ENCODE measurements around the gene RTL5. TPM values are rescaled to one million over a fixed set of nuclear protein-coding genes. Genes with fewer than 3 reads are reported as not detected.

Gene RTL5
- total and polyA plus RNA-seq, 10 of the 15 experiments (the other 5 are each of a cell fraction or from before 2014, with no cell fraction given): under 0.01 to 0.10 (median 0.03) TPM; not detected in 5

DNA sequence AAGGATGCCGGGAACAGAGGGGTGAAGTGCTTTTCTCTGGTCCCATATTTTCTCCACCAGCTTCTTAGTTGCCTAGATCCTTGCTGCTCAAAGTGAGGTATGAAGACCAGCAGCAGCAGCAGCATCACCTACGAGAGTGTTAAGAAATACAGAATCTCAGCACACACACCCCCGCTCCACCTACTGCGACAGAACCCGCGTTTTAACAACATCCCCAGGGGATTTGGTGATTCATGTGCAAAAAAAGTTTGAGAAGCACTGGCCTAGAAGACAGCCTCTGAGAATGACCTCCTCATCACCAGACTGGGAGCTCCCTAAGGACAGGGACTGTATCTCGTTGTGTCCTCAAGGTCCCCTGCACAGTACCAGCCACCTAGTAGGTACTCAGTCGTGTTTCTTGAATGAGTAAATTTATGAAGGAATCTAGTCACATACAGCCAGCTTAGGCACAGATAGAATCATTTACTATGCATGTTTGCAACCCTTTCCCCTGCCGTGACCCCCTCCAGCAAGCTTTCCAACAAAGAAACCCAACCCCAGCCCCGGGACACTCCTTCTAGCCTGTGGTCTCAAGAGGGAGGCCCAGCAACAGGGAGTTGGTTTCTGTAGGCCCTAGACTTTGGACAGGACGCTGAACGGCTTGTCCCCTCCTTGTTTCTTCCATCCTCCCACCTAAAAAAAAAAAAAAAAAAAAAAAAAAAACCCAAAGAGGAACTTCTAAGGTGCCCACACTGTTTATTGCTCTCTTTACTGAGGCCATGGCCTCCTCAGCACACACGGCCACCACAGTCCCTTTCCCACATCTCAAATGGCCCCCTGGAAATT is 21.5 kb downstream of the RTL5 start (continued):
- TF ChIP-seq, protein P1, sequence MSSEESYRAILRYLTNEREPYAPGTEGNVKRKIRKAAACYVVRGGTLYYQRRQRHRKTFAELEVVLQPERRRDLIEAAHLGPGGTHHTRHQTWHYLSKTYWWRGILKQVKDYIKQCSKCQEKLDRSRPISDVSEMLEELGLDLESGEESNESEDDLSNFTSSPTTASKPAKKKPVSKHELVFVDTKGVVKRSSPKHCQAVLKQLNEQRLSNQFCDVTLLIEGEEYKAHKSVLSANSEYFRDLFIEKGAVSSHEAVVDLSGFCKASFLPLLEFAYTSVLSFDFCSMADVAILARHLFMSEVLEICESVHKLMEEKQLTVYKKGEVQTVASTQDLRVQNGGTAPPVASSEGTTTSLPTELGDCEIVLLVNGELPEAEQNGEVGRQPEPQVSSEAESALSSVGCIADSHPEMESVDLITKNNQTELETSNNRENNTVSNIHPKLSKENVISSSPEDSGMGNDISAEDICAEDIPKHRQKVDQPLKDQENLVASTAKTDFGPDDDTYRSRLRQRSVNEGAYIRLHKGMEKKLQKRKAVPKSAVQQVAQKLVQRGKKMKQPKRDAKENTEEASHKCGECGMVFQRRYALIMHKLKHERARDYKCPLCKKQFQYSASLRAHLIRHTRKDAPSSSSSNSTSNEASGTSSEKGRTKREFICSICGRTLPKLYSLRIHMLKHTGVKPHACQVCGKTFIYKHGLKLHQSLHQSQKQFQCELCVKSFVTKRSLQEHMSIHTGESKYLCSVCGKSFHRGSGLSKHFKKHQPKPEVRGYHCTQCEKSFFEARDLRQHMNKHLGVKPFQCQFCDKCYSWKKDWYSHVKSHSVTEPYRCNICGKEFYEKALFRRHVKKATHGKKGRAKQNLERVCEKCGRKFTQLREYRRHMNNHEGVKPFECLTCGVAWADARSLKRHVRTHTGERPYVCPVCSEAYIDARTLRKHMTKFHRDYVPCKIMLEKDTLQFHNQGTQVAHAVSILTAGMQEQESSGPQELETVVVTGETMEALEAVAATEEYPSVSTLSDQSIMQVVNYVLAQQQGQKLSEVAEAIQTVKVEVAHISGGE (CRISPR knock-in tag; IDR thresholded peaks at IDR 0.05): no peak
- TF ChIP-seq TBL1XR1 (IDR thresholded peaks at IDR 0.05; ENCODE audit: low read depth, low read length): no peak

DNA sequence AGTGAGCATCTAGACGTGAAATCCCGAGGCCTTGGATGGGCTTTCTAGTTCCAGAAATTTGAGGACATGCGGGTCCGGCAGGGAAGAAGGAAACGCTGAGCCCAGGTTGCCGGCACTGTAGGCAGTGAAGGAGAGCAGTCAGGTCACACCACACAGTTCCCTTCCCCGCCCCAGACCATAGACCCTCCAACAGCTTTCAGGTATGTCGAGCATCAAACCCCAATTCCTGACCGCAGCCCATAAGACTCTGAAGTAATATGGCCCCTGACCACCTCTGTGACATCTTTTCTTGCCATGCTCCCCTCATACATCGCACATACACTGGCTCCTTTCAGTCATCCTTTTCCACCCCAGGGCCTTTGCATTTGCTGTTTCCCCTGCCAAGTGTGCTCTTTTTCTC is 23.0 kb downstream of the RTL5 start:
- no peaks in the 10 kb centered on the region for H3K9me3 ChIP-seq (replicated peaks; ENCODE audit: control insufficient read depth, insufficient read depth, low read length)
- 58% methylated on average over 10 of the region's 10 CpGs for WGBS (ENCODE audit: insufficient coverage, insufficient replicate concordance, low lambda C conversion rate, missing lambda C conversion rate)
- no peaks in the 10 kb centered on the region for H4K20me1 ChIP-seq (ENCODE audit: control insufficient read depth, insufficient read depth)
- no peaks in the 10 kb centered on the region for H3K79me2 ChIP-seq (ENCODE audit: control insufficient read depth, insufficient read depth, low read length)
- H3K4me2 ChIP-seq (ENCODE audit: control insufficient read depth, insufficient read depth): no peak overlapping the region
- ATAC-seq (no peak), DNase-seq (ENCODE audit: low read depth, low spot score) (no peak), FAIRE-seq (no peak)
- H2AFZ ChIP-seq (ENCODE audit: control insufficient read depth, low read depth, low read length): no peak overlapping the region
- in situ Hi-C loops (cut with MboI): no loop called here
- intact Hi-C loops (cut with micrococcal nuclease; ENCODE audit: unreplicated experiment): loop anchor here (10.0 kb wide), 1 partner anchor 594 kb away; no protein-coding TSS in a partner anchor
- BruUV-seq (replicated peaks): no TSS peak
- peaks cover 0 to 1% of the 10 kb centered on the region in 2 experiments; a peak in 2 of 4 replicates for H3K27me3 ChIP-seq (replicated peaks in 1 of 2; ENCODE audit: control insufficient read depth in 2 of 2, insufficient read depth in 2 of 2, low read length in 1 of 2)
- H3K4me3 ChIP-seq: no peak overlapping the region
- TF ChIP-seq, protein P2, sequence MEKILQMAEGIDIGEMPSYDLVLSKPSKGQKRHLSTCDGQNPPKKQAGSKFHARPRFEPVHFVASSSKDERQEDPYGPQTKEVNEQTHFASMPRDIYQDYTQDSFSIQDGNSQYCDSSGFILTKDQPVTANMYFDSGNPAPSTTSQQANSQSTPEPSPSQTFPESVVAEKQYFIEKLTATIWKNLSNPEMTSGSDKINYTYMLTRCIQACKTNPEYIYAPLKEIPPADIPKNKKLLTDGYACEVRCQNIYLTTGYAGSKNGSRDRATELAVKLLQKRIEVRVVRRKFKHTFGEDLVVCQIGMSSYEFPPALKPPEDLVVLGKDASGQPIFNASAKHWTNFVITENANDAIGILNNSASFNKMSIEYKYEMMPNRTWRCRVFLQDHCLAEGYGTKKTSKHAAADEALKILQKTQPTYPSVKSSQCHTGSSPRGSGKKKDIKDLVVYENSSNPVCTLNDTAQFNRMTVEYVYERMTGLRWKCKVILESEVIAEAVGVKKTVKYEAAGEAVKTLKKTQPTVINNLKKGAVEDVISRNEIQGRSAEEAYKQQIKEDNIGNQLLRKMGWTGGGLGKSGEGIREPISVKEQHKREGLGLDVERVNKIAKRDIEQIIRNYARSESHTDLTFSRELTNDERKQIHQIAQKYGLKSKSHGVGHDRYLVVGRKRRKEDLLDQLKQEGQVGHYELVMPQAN (conservative IDR thresholded peaks at IDR 0.05): no peak
- TF ChIP-seq CBX3 (IDR thresholded peaks at IDR 0.05; ENCODE audit: borderline replicate concordance, low read depth) (no peak), SUPT20H (IDR thresholded peaks at IDR 0.05; ENCODE audit: borderline replicate concordance, control insufficient read depth, low read depth, low read length) (no peak), FOXK2 (IDR thresholded peaks at IDR 0.05) (no peak), YBX1 (IDR thresholded peaks at IDR 0.05) (no peak), IKZF2 (IDR thresholded peaks at IDR 0.05) (no peak), ZNF24 (IDR thresholded peaks at IDR 0.05) (no peak), ESRRA (IDR thresholded peaks at IDR 0.05; ENCODE audit: low read length) (no peak), JUND (IDR thresholded peaks at IDR 0.05; ENCODE audit: low read depth, low read length) (no peak), ZNF207 (IDR thresholded peaks at IDR 0.05; ENCODE audit: borderline replicate concordance) (no peak), MEF2A (IDR thresholded peaks at IDR 0.05; ENCODE audit: insufficient read depth, low read depth, low read length) (no peak), ETV6 (conservative IDR thresholded peaks at IDR 0.05 in 1 of 2, IDR thresholded peaks at IDR 0.05 in 1 of 2; ENCODE audit: borderline replicate concordance in 1 of 2, low read depth in 1 of 2) (no peak), BMI1 (IDR thresholded peaks at IDR 0.05; ENCODE audit: borderline replicate concordance) (no peak)
- TF ChIP-seq, protein P3, sequence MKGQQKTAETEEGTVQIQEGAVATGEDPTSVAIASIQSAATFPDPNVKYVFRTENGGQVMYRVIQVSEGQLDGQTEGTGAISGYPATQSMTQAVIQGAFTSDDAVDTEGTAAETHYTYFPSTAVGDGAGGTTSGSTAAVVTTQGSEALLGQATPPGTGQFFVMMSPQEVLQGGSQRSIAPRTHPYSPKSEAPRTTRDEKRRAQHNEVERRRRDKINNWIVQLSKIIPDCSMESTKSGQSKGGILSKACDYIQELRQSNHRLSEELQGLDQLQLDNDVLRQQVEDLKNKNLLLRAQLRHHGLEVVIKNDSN (IDR thresholded peaks at IDR 0.05; ENCODE audit: borderline replicate concordance, extremely low read length, insufficient read depth, low read depth, low read length): no peak
- H3K4me1 ChIP-seq (ENCODE audit: control insufficient read depth, insufficient read depth, low read length): peaks cover 5% of the 10 kb centered on the region; the same call in 1 of the 2 replicates
- ChIA-PET POLR2A (no interaction called here), RAD21 (ENCODE audit: unreplicated experiment) (no interaction called here), CTCF (no interaction called here), SMC1A (ENCODE audit: uncharacterized antibody, unreplicated experiment) (no interaction called here)
- no peaks in the 10 kb centered on the region for H3K36me3 ChIP-seq (ENCODE audit: control insufficient read depth in 2 of 2, insufficient read depth in 2 of 2, low read length in 1 of 2)
- no peak overlapping the region for H3K27ac ChIP-seq (ENCODE audit: control insufficient read depth, insufficient read depth)
- no peak overlapping the region for H3K9ac ChIP-seq (ENCODE audit: control insufficient read depth, insufficient read depth, low read length)

Measured in GM12878 (cell line).